ENCODE data around the gene NCAN. TPM values are rescaled to one million over a fixed set of nuclear protein-coding genes. Genes with fewer than 3 reads are reported as not detected.

NCAN gene
- total and polyA plus RNA-seq, 9 of the 15 experiments (the other 6 are each of a cell fraction or from before 2014, with no cell fraction given) = 0.04 TPM; not detected in 8

DNA sequence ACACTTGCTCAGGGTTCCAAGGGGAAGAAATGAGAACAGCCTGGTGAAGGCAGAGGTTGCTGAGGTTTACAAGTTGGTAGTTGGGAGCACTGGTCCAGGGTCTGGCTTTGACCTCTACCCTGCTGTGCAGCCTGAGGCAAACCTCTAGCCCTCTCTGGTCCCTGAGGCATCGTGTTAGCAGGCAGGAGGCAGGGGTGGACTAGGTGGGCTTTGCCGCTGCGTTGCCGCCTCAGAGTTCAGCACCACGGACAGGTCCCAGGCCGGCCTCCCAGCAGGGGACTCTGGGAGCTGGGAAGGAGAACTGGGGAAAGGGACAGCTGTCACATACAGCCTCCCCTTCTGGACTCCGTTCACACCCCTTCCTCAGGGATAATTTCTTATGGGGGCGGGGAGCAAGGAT, 3.1 kb downstream of the NCAN start (continued):
- TF ChIP-seq, protein P1, sequence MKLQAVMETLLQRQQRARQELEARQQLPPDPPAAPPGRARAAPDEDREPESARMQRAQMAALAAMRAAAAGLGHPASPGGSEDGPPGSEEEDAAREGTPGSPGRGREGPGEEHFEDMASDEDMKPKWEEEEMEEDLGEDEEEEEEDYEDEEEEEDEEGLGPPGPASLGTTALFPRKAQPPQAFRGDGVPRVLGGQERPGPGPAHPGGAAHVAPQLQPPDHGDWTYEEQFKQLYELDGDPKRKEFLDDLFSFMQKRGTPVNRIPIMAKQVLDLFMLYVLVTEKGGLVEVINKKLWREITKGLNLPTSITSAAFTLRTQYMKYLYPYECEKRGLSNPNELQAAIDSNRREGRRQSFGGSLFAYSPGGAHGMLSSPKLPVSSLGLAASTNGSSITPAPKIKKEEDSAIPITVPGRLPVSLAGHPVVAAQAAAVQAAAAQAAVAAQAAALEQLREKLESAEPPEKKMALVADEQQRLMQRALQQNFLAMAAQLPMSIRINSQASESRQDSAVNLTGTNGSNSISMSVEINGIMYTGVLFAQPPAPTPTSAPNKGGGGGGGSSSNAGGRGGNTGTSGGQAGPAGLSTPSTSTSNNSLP (IDR thresholded peaks at IDR 0.05; ENCODE audit: borderline replicate concordance, low read depth, low read length) = no peak
- TF ChIP-seq BRD9 (IDR thresholded peaks at IDR 0.05; ENCODE audit: low read depth, partially characterized antibody) (no peak), MAFF (IDR thresholded peaks at IDR 0.05; ENCODE audit: low read length) (no peak), PHF8 (IDR thresholded peaks at IDR 0.05; ENCODE audit: borderline replicate concordance, low read length) (no peak), KAT8 (IDR thresholded peaks at IDR 0.05; ENCODE audit: low read depth) (no peak), ZNF584 (CRISPR knock-in tag; IDR thresholded peaks at IDR 0.05; ENCODE audit: low read depth) (no peak), ZFPM2 (CRISPR knock-in tag; IDR thresholded peaks at IDR 0.05) (no peak), KLF16 (IDR thresholded peaks at IDR 0.05) (no peak), TRIM28 (IDR thresholded peaks at IDR 0.05) (no peak), ZNF57 (CRISPR knock-in tag; IDR thresholded peaks at IDR 0.05) (no peak), CTBP1 (IDR thresholded peaks at IDR 0.05; ENCODE audit: borderline replicate concordance) (no peak), FOS (IDR thresholded peaks at IDR 0.05; ENCODE audit: extremely low read depth, insufficient read length) (no peak), KDM2B (CRISPR knock-in tag; IDR thresholded peaks at IDR 0.05) (no peak)
- TF ChIP-seq, protein P2, sequence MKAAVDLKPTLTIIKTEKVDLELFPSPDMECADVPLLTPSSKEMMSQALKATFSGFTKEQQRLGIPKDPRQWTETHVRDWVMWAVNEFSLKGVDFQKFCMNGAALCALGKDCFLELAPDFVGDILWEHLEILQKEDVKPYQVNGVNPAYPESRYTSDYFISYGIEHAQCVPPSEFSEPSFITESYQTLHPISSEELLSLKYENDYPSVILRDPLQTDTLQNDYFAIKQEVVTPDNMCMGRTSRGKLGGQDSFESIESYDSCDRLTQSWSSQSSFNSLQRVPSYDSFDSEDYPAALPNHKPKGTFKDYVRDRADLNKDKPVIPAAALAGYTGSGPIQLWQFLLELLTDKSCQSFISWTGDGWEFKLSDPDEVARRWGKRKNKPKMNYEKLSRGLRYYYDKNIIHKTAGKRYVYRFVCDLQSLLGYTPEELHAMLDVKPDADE (conservative IDR thresholded peaks at IDR 0.05; ENCODE audit: control insufficient read depth, low read depth, low read length) = no peak
- TF ChIP-seq, protein P3, sequence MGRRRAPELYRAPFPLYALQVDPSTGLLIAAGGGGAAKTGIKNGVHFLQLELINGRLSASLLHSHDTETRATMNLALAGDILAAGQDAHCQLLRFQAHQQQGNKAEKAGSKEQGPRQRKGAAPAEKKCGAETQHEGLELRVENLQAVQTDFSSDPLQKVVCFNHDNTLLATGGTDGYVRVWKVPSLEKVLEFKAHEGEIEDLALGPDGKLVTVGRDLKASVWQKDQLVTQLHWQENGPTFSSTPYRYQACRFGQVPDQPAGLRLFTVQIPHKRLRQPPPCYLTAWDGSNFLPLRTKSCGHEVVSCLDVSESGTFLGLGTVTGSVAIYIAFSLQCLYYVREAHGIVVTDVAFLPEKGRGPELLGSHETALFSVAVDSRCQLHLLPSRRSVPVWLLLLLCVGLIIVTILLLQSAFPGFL (CRISPR knock-in tag; IDR thresholded peaks at IDR 0.05) = no peak
- TF ChIP-seq, protein P4, sequence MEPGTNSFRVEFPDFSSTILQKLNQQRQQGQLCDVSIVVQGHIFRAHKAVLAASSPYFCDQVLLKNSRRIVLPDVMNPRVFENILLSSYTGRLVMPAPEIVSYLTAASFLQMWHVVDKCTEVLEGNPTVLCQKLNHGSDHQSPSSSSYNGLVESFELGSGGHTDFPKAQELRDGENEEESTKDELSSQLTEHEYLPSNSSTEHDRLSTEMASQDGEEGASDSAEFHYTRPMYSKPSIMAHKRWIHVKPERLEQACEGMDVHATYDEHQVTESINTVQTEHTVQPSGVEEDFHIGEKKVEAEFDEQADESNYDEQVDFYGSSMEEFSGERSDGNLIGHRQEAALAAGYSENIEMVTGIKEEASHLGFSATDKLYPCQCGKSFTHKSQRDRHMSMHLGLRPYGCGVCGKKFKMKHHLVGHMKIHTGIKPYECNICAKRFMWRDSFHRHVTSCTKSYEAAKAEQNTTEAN (CRISPR knock-in tag; IDR thresholded peaks at IDR 0.05) = no peak; the same call in 1 of the 2 replicates
- TF ChIP-seq, protein P5, sequence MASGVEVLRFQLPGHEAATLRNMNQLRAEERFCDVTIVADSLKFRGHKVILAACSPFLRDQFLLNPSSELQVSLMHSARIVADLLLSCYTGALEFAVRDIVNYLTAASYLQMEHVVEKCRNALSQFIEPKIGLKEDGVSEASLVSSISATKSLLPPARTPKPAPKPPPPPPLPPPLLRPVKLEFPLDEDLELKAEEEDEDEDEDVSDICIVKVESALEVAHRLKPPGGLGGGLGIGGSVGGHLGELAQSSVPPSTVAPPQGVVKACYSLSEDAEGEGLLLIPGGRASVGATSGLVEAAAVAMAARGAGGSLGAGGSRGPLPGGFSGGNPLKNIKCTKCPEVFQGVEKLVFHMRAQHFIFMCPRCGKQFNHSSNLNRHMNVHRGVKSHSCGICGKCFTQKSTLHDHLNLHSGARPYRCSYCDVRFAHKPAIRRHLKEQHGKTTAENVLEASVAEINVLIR (CRISPR knock-in tag; IDR thresholded peaks at IDR 0.05) = no peak
- TF ChIP-seq, protein P6, sequence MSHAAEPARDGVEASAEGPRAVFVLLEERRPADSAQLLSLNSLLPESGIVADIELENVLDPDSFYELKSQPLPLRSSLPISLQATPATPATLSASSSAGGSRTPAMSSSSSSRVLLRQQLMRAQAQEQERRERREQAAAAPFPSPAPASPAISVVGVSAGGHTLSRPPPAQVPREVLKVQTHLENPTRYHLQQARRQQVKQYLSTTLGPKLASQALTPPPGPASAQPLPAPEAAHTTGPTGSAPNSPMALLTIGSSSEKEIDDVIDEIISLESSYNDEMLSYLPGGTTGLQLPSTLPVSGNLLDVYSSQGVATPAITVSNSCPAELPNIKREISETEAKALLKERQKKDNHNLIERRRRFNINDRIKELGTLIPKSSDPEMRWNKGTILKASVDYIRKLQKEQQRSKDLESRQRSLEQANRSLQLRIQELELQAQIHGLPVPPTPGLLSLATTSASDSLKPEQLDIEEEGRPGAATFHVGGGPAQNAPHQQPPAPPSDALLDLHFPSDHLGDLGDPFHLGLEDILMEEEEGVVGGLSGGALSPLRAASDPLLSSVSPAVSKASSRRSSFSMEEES (CRISPR knock-in tag; IDR thresholded peaks at IDR 0.05) = no peak
- TF ChIP-seq, protein P7, sequence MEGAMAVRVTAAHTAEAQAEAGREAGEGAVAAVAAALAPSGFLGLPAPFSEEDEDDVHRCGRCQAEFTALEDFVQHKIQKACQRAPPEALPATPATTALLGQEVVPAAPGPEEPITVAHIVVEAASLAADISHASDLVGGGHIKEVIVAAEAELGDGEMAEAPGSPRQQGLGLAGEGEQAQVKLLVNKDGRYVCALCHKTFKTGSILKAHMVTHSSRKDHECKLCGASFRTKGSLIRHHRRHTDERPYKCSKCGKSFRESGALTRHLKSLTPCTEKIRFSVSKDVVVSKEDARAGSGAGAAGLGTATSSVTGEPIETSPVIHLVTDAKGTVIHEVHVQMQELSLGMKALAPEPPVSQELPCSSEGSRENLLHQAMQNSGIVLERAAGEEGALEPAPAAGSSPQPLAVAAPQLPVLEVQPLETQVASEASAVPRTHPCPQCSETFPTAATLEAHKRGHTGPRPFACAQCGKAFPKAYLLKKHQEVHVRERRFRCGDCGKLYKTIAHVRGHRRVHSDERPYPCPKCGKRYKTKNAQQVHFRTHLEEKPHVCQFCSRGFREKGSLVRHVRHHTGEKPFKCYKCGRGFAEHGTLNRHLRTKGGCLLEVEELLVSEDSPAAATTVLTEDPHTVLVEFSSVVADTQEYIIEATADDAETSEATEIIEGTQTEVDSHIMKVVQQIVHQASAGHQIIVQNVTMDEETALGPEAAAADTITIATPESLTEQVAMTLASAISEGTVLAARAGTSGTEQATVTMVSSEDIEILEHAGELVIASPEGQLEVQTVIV (CRISPR knock-in tag; IDR thresholded peaks at IDR 0.05; ENCODE audit: borderline replicate concordance) = no peak

All from K562 (cell line).